Measurements from ENCODE around the gene RIMBP2.
A peak's percentile ranks its signal among the peaks of the same experiment; 100 is the strongest.

RIMBP2 gene

GRCh38 chr12:130707571-130707891 is 8.6 kb downstream of the RIMBP2 start:
- Histone ChIP-seq H3K36me3 (ENCODE audit: control insufficient read depth, insufficient read depth, low read length) (no peaks in the 10 kb centered on the region), H3K27me3 (ENCODE audit: control insufficient read depth, insufficient read depth, low read length, poor library complexity, severe bottlenecking) (peaks cover 7% of the 10 kb centered on the region), H3K4me3 (ENCODE audit: insufficient read depth, low read depth, low read length) (no peak overlapping the region), H3K4me1 (ENCODE audit: control insufficient read depth, insufficient read depth, low read length) (peaks cover 15% of the 10 kb centered on the region), H3K9me3 (ENCODE audit: control insufficient read depth, low read length) (no peaks in the 10 kb centered on the region), H3K27ac (ENCODE audit: insufficient read depth, low read depth, low read length, poor library complexity, severe bottlenecking) (no peak overlapping the region)
- 91 to 93% methylated on average over 8 of the region's 8 CpGs for WGBS, 2 experiments

- WGBS, 2 experiments: 94 to 96% methylated on average over 15 of the region's 15 CpGs
- peaks cover 2% of the 10 kb centered on the region for H3K27me3 ChIP-seq (ENCODE audit: control insufficient read depth, insufficient read depth, low read length, poor library complexity, severe bottlenecking)
- peaks cover 16% of the 10 kb centered on the region for H3K4me1 ChIP-seq (ENCODE audit: control insufficient read depth, insufficient read depth, low read length)
- no peak overlapping the region for H3K4me3 ChIP-seq (ENCODE audit: insufficient read depth, low read depth, low read length)
- no peaks in the 10 kb centered on the region for H3K9me3 ChIP-seq (ENCODE audit: control insufficient read depth, low read length)
- H3K27ac ChIP-seq (ENCODE audit: insufficient read depth, low read depth, low read length, poor library complexity, severe bottlenecking): no peak overlapping the region
- H3K36me3 ChIP-seq (ENCODE audit: control insufficient read depth, insufficient read depth, low read length): no peaks in the 10 kb centered on the region
Measured at GRCh38 chr12:130706885-130707570, 9.1 kb downstream of the RIMBP2 start.

- H3K27ac ChIP-seq (ENCODE audit: insufficient read depth, low read depth, low read length, poor library complexity, severe bottlenecking): no peak overlapping the region
- WGBS, 2 experiments: 89 to 90% methylated on average over 16 of the region's 16 CpGs
- H3K27me3 ChIP-seq (ENCODE audit: control insufficient read depth, insufficient read depth, low read length, poor library complexity, severe bottlenecking): no peaks in the 10 kb centered on the region
- H3K9me3 ChIP-seq (ENCODE audit: control insufficient read depth, low read length): no peaks in the 10 kb centered on the region
- H3K36me3 ChIP-seq (ENCODE audit: control insufficient read depth, insufficient read depth, low read length): no peaks in the 10 kb centered on the region
- no peak overlapping the region for H3K4me3 ChIP-seq (ENCODE audit: insufficient read depth, low read depth, low read length)
- H3K4me1 ChIP-seq (ENCODE audit: control insufficient read depth, insufficient read depth, low read length): peaks cover 16% of the 10 kb centered on the region
Measured at GRCh38 chr12:130706311-130706710, 9.8 kb downstream of the RIMBP2 start.

- no peaks in the 10 kb centered on the region for H3K9me3 ChIP-seq (ENCODE audit: control insufficient read depth, low read length)
- no peak overlapping the region for H3K4me3 ChIP-seq (ENCODE audit: insufficient read depth, low read depth, low read length)
- no peaks in the 10 kb centered on the region for H3K27me3 ChIP-seq (ENCODE audit: control insufficient read depth, insufficient read depth, low read length, poor library complexity, severe bottlenecking)
- peaks cover 16% of the 10 kb centered on the region for H3K4me1 ChIP-seq (ENCODE audit: control insufficient read depth, insufficient read depth, low read length)
- 81 to 82% methylated on average over 23 of the region's 23 CpGs for WGBS, 2 experiments
- no peak overlapping the region for H3K27ac ChIP-seq (ENCODE audit: insufficient read depth, low read depth, low read length, poor library complexity, severe bottlenecking)
- no peaks in the 10 kb centered on the region for H3K36me3 ChIP-seq (ENCODE audit: control insufficient read depth, insufficient read depth, low read length)
Measured at GRCh38 chr12:130705178-130705822, 10.8 kb downstream of the RIMBP2 start.

- 86 to 87% methylated on average over 13 of the region's 13 CpGs for WGBS, 2 experiments
- H3K36me3 ChIP-seq (ENCODE audit: control insufficient read depth, insufficient read depth, low read length): no peaks in the 10 kb centered on the region
- H3K27me3 ChIP-seq (ENCODE audit: control insufficient read depth, insufficient read depth, low read length, poor library complexity, severe bottlenecking): no peaks in the 10 kb centered on the region
- H3K4me1 ChIP-seq (ENCODE audit: control insufficient read depth, insufficient read depth, low read length): peaks cover 16% of the 10 kb centered on the region
- no peak overlapping the region for H3K4me3 ChIP-seq (ENCODE audit: insufficient read depth, low read depth, low read length)
- H3K9me3 ChIP-seq (ENCODE audit: control insufficient read depth, low read length): no peaks in the 10 kb centered on the region
- H3K27ac ChIP-seq (ENCODE audit: insufficient read depth, low read depth, low read length, poor library complexity, severe bottlenecking): no peak overlapping the region
Measured at GRCh38 chr12:130704606-130705005, 11.5 kb downstream of the RIMBP2 start.

GRCh38 chr12:130703733-130704375 is 12.2 kb downstream of the RIMBP2 start:
- Histone ChIP-seq H3K4me3 (ENCODE audit: insufficient read depth, low read depth, low read length) (no peak overlapping the region), H3K27ac (ENCODE audit: insufficient read depth, low read depth, low read length, poor library complexity, severe bottlenecking) (no peak overlapping the region), H3K27me3 (ENCODE audit: control insufficient read depth, insufficient read depth, low read length, poor library complexity, severe bottlenecking) (no peaks in the 10 kb centered on the region), H3K9me3 (ENCODE audit: control insufficient read depth, low read length) (no peaks in the 10 kb centered on the region), H3K36me3 (ENCODE audit: control insufficient read depth, insufficient read depth, low read length) (no peaks in the 10 kb centered on the region), H3K4me1 (ENCODE audit: control insufficient read depth, insufficient read depth, low read length) (peaks cover 16% of the 10 kb centered on the region)
- WGBS, 2 experiments: 75 to 76% methylated on average over 15 of the region's 15 CpGs

- WGBS, 2 experiments: 88 to 93% methylated on average over 25 of the region's 25 CpGs
- no peaks in the 10 kb centered on the region for H3K36me3 ChIP-seq (ENCODE audit: control insufficient read depth, insufficient read depth, low read length)
- peak overlapping the region; percentile 16 for H3K27ac ChIP-seq (ENCODE audit: insufficient read depth, low read depth, low read length, poor library complexity, severe bottlenecking)
- H3K4me3 ChIP-seq (ENCODE audit: insufficient read depth, low read depth, low read length): no peak overlapping the region
- H3K9me3 ChIP-seq (ENCODE audit: control insufficient read depth, low read length): no peaks in the 10 kb centered on the region
- H3K4me1 ChIP-seq (ENCODE audit: control insufficient read depth, insufficient read depth, low read length): peaks cover 16% of the 10 kb centered on the region
- no peaks in the 10 kb centered on the region for H3K27me3 ChIP-seq (ENCODE audit: control insufficient read depth, insufficient read depth, low read length, poor library complexity, severe bottlenecking)
Measured at GRCh38 chr12:130702966-130703732, 12.9 kb downstream of the RIMBP2 start.

GRCh38 chr12:130701402-130701744 is 14.7 kb downstream of the RIMBP2 start:
- H3K9me3 ChIP-seq (ENCODE audit: control insufficient read depth, low read length): no peaks in the 10 kb centered on the region
- H3K27ac ChIP-seq (ENCODE audit: insufficient read depth, low read depth, low read length, poor library complexity, severe bottlenecking): no peak overlapping the region
- no peaks in the 10 kb centered on the region for H3K36me3 ChIP-seq (ENCODE audit: control insufficient read depth, insufficient read depth, low read length)
- WGBS, 2 experiments: 87 to 88% methylated on average over 10 of the region's 10 CpGs
- no peaks in the 10 kb centered on the region for H3K27me3 ChIP-seq (ENCODE audit: control insufficient read depth, insufficient read depth, low read length, poor library complexity, severe bottlenecking)
- no peak overlapping the region for H3K4me3 ChIP-seq (ENCODE audit: insufficient read depth, low read depth, low read length)
- H3K4me1 ChIP-seq (ENCODE audit: control insufficient read depth, insufficient read depth, low read length): peaks cover 16% of the 10 kb centered on the region

GRCh38 chr12:130700492-130701401 is 15.4 kb downstream of the RIMBP2 start:
- 84 to 85% methylated on average over 14 of the region's 14 CpGs for WGBS, 2 experiments
- H3K4me3 ChIP-seq (ENCODE audit: insufficient read depth, low read depth, low read length): no peak overlapping the region
- no peak overlapping the region for H3K27ac ChIP-seq (ENCODE audit: insufficient read depth, low read depth, low read length, poor library complexity, severe bottlenecking)
- peaks cover 15% of the 10 kb centered on the region for H3K4me1 ChIP-seq (ENCODE audit: control insufficient read depth, insufficient read depth, low read length)
- H3K36me3 ChIP-seq (ENCODE audit: control insufficient read depth, insufficient read depth, low read length): no peaks in the 10 kb centered on the region
- no peaks in the 10 kb centered on the region for H3K9me3 ChIP-seq (ENCODE audit: control insufficient read depth, low read length)
- no peaks in the 10 kb centered on the region for H3K27me3 ChIP-seq (ENCODE audit: control insufficient read depth, insufficient read depth, low read length, poor library complexity, severe bottlenecking)

Measured in ectodermal cell (in vitro differentiated cells).